ENCODE data around the gene GRHPR. TPM values are rescaled to one million over a fixed set of nuclear protein-coding genes. Genes with fewer than 3 reads are reported as not detected.
A peak's percentile ranks its signal among the peaks of the same experiment; 100 is the strongest.

Gene GRHPR
- total and polyA plus RNA-seq, 2 of the 8 experiments (the other 6 are each of a cell fraction or from before 2014, with no cell fraction given): 97.0 to 201 TPM

- peaks cover 4% of the 10 kb centered on the region; the same call in 1 of the 2 replicates for H3K23me2 ChIP-seq (ENCODE audit: low read depth, low read length)
- peak overlapping the region; percentile 17 for H3K4ac ChIP-seq (replicated peaks; ENCODE audit: insufficient read length, low read depth, low read length)
- H3K27me3 ChIP-seq (replicated peaks in 1 of 4; ENCODE audit: control insufficient read depth in 3 of 4, extremely low read depth in 1 of 4, insufficient read depth in 3 of 4, low read length in 3 of 4): no peaks in the 10 kb centered on the region
- ChIA-PET POLR2A (ENCODE audit: partially characterized antibody) (interaction anchor here (0.6 to 4.5 kb wide), 20 partner anchors 8 to 364 kb away, joined by 3 to 40 read pairs (median 6); partner anchors contain the start of genes GRHPR and POLR1E), CTCF (ENCODE audit: partially characterized antibody) (interaction anchor here (1.1 to 5.6 kb wide), 3 partner anchors 10 to 50 kb away, joined by 3 to 18 read pairs (median 3); no protein-coding TSS in a partner anchor)
- H3K79me1 ChIP-seq (ENCODE audit: low read depth, low read length): peaks cover 4% of the 10 kb centered on the region; the same call in 1 of the 2 replicates
- H4K8ac ChIP-seq (ENCODE audit: extremely low read depth, insufficient read depth, low read length): peak overlapping the region; percentile 93
- H4K20me1 ChIP-seq (replicated peaks in 1 of 2; ENCODE audit: control insufficient read depth in 1 of 2, insufficient read depth in 2 of 2, low read length in 2 of 2): peaks cover 2 to 8% of the 10 kb centered on the region in 2 experiments
- H2BK5ac ChIP-seq (ENCODE audit: low read depth, low read length): peak overlapping the region; percentile 95
- no peaks in the 10 kb centered on the region for H3K36me3 ChIP-seq (ENCODE audit: control insufficient read depth in 2 of 4, insufficient read depth in 4 of 4, low read length in 3 of 4)
- peak overlapping the region; percentile 0; the same call in 1 of the 2 replicates for H2AFZ ChIP-seq (ENCODE audit: low read length)
- peak overlapping the region; percentile 69 to 94 (median 87) for H3K4me3 ChIP-seq (ENCODE audit: extremely low read depth in 1 of 4, insufficient read depth in 2 of 4, low read depth in 3 of 4, low read length in 4 of 4)
- peak overlapping the region; percentile 73; the same call in 1 of the 2 replicates for H3K18ac ChIP-seq (ENCODE audit: extremely low read depth, low read length)
- H4K91ac ChIP-seq (replicated peaks; ENCODE audit: insufficient read length, low read length): peak overlapping the region; percentile 49
- H3K4me2 ChIP-seq (ENCODE audit: insufficient read depth in 1 of 2, low read depth in 2 of 2, low read length in 2 of 2): peak overlapping the region; percentile 82 to 88
- peak overlapping the region; percentile 96 for H3K27ac ChIP-seq (ENCODE audit: low read depth, low read length)
- FAIRE-seq: no peak
- no peak overlapping the region for H2BK20ac ChIP-seq (ENCODE audit: low read length)
- H3K23ac ChIP-seq (ENCODE audit: insufficient read length): no peak overlapping the region
- H3K9me3 ChIP-seq (ENCODE audit: insufficient read depth in 2 of 2, low read depth in 1 of 2, low read length in 1 of 2): no peaks in the 10 kb centered on the region
- H2BK12ac ChIP-seq (ENCODE audit: low read depth, low read length): peak overlapping the region; percentile 60; the same call in 1 of the 2 replicates
- peak overlapping the region; percentile 18 for H3K56ac ChIP-seq (replicated peaks; ENCODE audit: insufficient read length, low read depth, low read length)
- H2AK5ac ChIP-seq (ENCODE audit: low read depth, low read length): no peak overlapping the region
- H3K9ac ChIP-seq (replicated peaks in 1 of 4; ENCODE audit: extremely low read depth in 1 of 4, low read depth in 3 of 4, low read length in 3 of 4): peak overlapping the region; percentile 87 to 97 (median 90)
- no peak overlapping the region for H3K14ac ChIP-seq (ENCODE audit: insufficient read length)
- no peak overlapping the region for H2BK120ac ChIP-seq (replicated peaks; ENCODE audit: low read depth, low read length)
- no peak overlapping the region for H2BK15ac ChIP-seq (ENCODE audit: low read length)
- peaks cover 0 to 9% (median 4%) of the 10 kb centered on the region in 4 experiments; a peak in 2 of 7 replicates for H3K4me1 ChIP-seq (replicated peaks in 1 of 4; ENCODE audit: control insufficient read depth in 3 of 4, insufficient read depth in 4 of 4, low read length in 3 of 4)
- DNase-seq (ENCODE audit: low read depth in 1 of 2, low spot score in 2 of 2): peak in 1 of 2 experiments; percentile 93
- WGBS, 2 experiments (ENCODE audit: extremely low coverage in 1 of 2, insufficient coverage in 1 of 2, insufficient read length in 1 of 2, insufficient replicate concordance in 2 of 2, low coverage in 1 of 2, low lambda C conversion rate in 2 of 2, missing lambda C conversion rate in 1 of 2): 2% methylated on average over 37 of the region's 47 CpGs; no CpG with 5 or more reads in 1 of the 2 experiments
- H4K5ac ChIP-seq (ENCODE audit: insufficient read length, low read depth, low read length): peak overlapping the region; percentile 75
- H3K79me2 ChIP-seq (ENCODE audit: control insufficient read depth in 1 of 2, insufficient read depth in 2 of 2, low read length in 2 of 2): peaks cover 29 to 49% of the 10 kb centered on the region in 2 experiments
- TF ChIP-seq JUND (IDR thresholded peaks at IDR 0.05; ENCODE audit: low read length): no peak
- TF ChIP-seq MAX (IDR thresholded peaks at IDR 0.05): peak; percentile 66; the same call in 1 of the 2 replicates
- no peak for TF ChIP-seq SIX5 (IDR thresholded peaks at IDR 0.05; ENCODE audit: low read depth, low read length)
- TF ChIP-seq ASH2L (IDR thresholded peaks at IDR 0.05; ENCODE audit: low read length): peak; percentile 77
- TF ChIP-seq KDM5A (IDR thresholded peaks at IDR 0.05; ENCODE audit: low read length): peak; percentile 13; the same call in 1 of the 2 replicates
- peak; percentile 30 for TF ChIP-seq TAF7 (optimal IDR thresholded peaks at IDR 0.05; ENCODE audit: borderline replicate concordance, low read depth, low read length)
- TF ChIP-seq NRF1 (IDR thresholded peaks at IDR 0.05; ENCODE audit: low read depth, low read length): peak; percentile 33; the same call in 1 of the 2 replicates
- peak; percentile 86 for TF ChIP-seq POLR2AphosphoS5 (IDR thresholded peaks at IDR 0.05; ENCODE audit: low read depth, low read length)
- no peak for TF ChIP-seq TEAD4 (IDR thresholded peaks at IDR 0.05; ENCODE audit: low read depth, low read length)
- peak; percentile 27 to 70; a peak in 1 of 4 replicates for TF ChIP-seq SIN3A (conservative IDR thresholded peaks at IDR 0.05 in 1 of 2, IDR thresholded peaks at IDR 0.05 in 1 of 2; ENCODE audit: low read depth in 1 of 2, low read length in 2 of 2)
These were observed 42.1 kb downstream of the GRHPR start for GRCh38 chr9:37464426-37465248.

All from H1 (cell line).